NCI-H345 treated with DMSO at 0.1 percent for 48 hours (cell line): ENCODE results near the gene ISG20.

Experiments used
- DNase-seq: peaks from one replicate; lab custom pipeline; 2025; ENCODE audit not compliant: unreplicated experiment; lab: John Stamatoyannopoulos, UW

Gene ISG20

DNA sequence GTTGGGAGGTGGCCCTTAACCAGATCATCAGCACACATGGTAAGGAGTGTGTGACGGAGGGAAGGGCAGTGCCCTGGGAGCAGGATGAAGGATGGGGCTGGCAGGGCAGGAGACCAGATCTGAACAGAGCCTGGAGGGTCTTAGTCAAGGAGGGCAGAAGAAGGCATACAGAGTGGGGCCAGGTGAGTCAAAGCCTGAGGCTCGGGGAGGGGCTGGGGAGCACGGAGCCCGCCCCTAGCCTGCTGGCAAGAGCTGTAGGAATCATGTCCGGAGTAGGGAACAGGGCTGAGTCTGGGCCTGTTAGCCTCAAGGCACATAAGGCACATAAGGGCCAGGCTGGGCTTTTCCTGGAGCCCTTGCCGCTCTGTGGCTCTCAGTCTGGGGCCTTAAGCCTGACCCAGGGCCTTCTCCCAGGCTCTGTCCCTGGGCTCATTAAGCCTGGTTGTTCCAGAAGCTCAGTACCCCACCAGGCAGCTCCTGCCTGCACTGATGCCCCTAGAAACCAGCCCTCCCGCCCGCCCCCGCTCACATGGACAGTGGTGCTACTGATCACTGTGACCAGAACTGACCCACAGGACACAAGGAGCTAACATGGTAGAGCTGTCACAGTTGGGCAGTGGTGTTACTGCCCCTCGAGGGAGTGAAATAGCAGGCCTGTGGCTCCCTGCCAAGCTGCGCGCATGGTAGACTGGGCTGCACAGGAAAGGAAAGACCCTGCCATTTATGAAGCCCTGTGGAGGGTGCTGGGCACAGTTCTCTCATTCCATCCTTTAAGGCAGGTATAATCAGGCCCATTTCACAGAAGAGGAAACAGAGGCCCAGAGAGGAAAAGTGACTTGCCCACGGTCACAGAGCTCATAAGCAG is 14.6 kb downstream of the ISG20 start:
- no peak for DNase-seq

DNA sequence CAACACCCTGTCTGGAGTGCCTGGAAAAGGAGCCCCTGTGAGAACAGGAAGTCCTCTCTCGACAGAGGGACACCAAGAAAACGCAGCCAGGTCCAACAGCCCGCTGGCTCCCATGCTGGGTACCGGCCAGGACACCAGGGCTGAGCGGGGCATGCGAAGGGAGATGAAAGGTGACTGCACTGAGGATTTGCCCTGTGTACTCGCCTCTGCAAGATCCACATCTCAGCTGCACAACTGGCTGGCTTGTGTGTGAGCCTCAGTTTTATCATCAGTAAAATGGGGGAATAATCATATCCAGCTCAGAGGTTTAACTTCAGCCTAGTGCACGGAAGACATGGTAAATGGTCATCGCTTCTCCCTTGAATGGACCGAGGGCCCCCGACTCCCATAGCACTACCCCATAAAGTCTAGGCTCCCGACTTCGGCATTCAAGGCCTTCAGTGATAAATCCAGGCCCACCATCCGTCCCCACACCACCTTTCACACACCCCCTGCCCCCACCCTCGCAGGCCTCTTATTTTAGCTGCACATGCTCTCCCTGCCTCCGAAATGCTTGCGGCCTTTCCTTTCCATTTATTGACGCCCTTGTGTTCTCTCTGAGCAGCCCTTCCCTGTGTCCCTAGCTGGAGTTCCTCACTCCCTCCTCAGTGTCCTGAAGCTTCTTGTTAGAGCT is 15.8 kb downstream of the ISG20 start:
- DNase-seq = no peak

GRCh38 chr15:88655103-88655553 is 16.3 kb downstream of the ISG20 start:
- DNase-seq = no peak

GRCh38 chr15:88655800-88656488 is 17.1 kb downstream of the ISG20 start:
- no peak for DNase-seq

- no peak for DNase-seq
Observed at GRCh38 chr15:88656760-88657221, 18.0 kb downstream of the ISG20 start.

DNA sequence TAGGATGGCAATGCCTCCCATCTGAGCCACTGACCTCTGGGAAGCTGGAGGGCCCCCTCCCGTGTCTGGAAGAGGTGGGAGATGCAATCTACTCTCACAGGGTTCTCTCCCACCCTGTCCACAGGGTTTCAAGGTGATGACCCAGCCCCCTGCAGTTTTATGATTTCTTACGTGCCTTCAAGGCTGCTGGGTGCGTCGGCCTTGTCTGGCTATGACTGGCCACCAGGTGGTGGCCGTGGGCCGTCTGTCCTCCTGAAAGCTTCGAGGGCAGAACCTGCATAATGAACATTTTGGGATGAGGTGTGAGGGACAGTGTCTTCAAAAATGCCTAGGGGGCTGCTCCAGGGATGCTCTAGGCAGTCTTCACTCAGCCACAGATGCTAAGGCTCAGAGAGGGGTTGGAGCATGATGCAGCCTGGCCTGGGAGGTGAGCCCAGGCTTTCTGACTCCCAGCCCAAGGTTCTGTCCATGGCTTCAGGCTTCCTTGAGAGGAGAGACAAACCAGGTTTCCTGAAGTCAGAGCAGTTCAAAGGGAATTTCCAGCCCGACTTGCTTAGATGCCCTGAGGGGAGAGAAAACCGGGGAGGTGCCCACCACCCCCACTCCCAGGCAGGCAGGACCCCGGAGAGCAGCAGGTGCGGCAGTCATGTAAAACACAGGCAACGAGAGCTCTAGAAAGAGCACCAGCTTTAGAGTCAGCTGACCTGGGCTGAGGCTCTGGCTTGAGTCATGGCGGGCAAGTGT is 18.7 kb downstream of the ISG20 start:
- DNase-seq = no peak

- no peak for DNase-seq
Observed at GRCh38 chr15:88658070-88658965, 19.5 kb downstream of the ISG20 start.

GRCh38 chr15:88658972-88659931 is 20.4 kb downstream of the ISG20 start:
- DNase-seq = no peak

DNA sequence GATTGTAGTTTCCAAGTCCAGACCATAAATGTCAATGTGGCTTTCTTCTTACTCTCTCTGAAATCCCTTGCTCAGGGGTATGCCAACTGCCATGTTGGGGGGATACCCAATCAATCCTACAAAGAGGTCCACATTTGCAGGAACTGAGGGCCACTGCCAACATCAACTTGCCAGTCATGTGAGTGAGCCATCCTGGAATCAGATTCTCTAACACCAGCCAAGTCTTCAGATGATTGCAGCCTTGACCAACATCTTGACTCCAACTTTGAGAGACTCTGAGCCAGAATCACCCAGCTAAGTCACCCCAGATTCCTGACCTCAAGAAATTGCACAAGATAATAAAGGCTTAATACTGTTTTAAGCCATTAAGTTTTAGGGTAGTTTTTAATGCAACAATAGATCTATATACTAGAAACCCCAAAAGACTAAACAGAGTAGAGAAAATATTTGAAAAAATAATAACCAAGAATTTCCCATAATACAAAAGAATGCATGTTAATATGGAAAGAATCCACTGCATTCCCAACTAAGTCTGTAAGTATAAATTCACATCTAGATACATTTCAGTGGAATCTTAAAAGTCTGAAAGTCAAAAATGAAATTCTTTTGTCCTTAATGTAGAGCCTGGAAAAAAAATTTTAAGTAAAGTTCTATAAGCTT is 22.4 kb downstream of the ISG20 start:
- DNase-seq = no peak

DNA sequence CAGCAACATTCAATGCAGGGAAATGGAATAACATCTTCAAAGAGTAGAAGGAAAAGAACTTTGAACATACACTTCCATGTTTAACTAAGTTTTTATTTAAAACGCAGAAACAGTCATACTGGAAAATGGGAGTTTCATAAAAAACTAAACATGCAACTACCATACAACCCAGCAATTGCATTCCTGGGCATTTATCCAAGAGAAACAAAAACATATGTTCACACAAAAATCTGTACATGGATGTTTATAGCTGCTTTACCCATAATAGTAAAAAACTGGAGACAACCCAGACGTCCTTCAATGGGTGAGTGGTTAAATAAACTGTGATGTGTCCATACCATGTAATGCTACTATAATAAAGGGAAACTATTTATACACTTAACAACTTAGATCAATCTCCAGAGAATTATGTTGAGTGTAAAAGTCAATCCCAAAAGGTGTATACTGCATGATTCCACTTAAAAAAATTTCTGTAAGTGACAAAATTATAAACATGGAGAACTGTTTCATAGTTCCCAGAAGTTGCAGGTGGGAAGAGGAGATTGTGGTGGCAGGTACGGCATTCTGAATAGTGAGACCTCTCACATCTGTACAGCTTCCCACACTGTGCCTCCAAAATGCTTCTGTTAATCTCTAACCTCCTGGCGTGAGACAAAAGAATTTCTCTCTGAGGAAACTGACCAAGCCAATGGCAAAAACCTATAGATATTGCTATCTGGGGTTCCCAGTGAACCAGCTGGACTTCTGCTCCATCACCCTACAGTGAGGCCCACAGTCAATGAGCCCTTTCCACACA is 23.1 kb downstream of the ISG20 start:
- DNase-seq = no peak

DNA sequence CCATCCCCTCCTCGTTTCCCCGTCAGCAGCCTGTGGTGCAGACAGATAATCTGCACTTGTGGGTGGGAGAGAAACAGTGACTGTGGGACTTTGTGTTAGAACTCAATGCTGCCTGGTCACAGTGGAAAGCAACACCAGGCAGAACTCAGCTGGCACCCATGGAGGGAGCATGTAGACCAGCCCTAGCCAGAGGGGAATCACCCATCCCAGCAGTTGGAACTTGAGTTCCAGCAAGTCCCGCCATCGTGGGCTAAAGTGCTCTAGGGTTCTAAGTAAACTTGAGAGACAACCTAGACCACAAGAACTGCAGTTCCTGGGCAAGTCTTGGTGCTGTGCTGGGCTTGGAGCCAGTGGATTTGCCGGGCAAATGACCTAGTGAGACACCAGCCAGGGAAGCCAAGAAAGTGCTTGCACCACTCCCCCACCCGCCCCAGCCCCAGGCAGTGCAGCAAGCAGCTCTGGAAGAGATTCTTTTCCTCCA is 24.4 kb downstream of the ISG20 start:
- no peak for DNase-seq

GRCh38 chr15:88664151-88664778 is 25.4 kb downstream of the ISG20 start:
- no peak for DNase-seq

DNA sequence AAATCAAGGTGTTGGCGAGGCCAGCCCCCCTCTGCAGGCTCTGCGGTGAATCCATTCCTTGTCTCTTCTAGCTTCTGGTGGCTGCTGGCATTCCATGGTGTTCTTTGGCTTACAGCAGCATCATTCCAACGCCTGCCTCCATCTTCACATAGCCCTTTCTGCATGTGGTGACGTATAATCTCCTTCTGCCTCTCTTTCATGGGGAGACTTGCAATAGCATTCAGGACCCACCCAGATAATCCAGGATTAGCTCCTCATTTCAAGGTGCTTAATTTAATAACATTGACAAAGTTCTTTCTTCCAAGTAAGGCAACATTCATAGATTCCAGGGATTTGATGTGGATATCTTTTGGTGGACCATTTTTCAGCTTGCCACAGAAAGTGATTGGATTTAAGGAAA is 35.8 kb downstream of the ISG20 start:
- DNase-seq = no peak

DNA sequence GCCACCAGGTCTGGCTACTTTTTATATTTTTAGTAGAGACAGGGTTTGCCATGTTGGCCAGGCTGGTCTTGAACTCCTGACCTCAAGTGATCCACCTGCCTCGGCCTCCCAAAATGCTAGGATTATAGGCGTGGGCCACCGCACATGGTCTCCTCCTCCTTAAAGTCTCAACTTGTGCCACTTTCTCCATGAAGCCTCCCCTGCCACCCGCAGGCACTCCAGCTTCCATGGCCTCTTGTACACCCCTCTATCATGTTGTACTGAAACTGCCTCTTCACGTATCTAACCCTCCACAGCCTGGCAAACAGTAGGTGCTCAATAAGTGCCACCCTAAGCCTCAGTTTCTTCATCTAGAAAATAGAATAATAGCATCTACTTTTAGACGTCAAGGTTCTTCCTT is 39.9 kb downstream of the ISG20 start:
- no peak for DNase-seq

DNA sequence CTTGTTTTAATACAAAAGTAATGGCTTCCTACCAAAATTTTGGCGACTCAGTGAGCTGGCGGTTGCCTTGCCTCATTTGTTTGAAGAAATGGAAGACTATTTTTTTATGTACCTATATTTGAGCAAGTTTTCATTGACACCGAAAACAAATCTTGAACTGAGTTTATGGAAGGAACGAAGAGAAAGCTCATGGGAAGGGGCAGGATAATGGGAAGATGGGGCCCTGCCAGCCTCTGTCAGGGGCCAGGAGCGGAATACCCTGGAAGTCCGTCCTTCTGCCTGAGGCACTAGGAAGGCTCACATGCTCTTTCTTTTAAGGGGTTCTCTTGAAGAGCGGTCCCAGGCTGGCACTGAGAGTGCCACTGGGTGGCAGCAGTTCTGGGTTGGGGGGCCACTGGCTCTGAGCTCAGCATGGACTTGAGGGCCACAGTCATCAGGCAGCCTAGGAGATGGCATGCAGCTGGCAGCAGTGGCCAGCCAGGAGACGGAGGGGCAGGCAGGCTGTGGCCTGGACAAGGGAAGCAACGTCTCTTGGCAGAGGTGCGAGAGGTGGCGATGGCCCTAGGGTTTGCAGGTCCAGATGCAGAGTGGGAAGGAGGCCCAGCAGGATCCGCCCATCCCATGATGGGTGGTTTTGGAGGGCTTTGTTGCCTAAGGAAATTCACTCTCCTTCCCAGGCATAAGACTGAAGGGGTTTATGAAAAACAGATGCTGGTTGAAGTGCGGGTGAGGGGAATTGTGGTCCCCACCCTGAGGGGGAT is 41.6 kb downstream of the ISG20 start:
- DNase-seq = no peak

- DNase-seq = no peak
Observed at GRCh38 chr15:88681610-88682221, 42.9 kb downstream of the ISG20 start.
